ENCODE data around the gene SMIM21. TPM values are rescaled to one million over a fixed set of nuclear protein-coding genes. Genes with fewer than 3 reads are reported as not detected.
A peak's percentile ranks its signal among the peaks of the same experiment; 100 is the strongest.

Gene SMIM21
- total RNA-seq, 1 donor from 2014 or later = not detected

DNA sequence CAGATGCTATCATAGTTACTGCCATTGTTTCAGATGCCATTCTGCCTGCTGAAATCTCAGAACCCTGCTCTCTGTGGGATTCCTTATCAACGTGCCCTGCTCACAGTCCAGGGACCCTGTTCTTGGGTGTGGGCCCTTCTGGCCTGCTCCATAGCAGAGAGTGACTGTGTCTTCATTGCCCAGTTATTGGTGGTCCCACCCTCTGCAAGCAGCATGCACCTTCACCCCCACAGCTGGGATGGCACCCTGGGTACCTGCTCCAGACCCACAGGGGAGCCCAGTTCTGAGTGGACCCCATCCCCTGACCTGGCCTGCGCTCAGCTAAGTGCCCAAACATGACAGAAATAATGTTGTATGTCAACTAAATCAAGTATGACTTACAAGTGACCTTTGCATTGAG lies 36.6 kb downstream of the SMIM21 start:
- intact Hi-C loops (cut with micrococcal nuclease) = no loop called here
- Histone ChIP-seq H3K4me3 (peak overlapping the region; percentile 21), H3K27me3 (ENCODE audit: low read depth) (peaks cover 11% of the 10 kb centered on the region), H3K36me3 (no peaks in the 10 kb centered on the region), H3K27ac (replicated peaks) (no peak overlapping the region), H3K4me1 (peaks cover 12% of the 10 kb centered on the region), H3K9me3 (replicated peaks) (no peaks in the 10 kb centered on the region)
- no peak for DNase-seq
- TF ChIP-seq, protein P1, sequence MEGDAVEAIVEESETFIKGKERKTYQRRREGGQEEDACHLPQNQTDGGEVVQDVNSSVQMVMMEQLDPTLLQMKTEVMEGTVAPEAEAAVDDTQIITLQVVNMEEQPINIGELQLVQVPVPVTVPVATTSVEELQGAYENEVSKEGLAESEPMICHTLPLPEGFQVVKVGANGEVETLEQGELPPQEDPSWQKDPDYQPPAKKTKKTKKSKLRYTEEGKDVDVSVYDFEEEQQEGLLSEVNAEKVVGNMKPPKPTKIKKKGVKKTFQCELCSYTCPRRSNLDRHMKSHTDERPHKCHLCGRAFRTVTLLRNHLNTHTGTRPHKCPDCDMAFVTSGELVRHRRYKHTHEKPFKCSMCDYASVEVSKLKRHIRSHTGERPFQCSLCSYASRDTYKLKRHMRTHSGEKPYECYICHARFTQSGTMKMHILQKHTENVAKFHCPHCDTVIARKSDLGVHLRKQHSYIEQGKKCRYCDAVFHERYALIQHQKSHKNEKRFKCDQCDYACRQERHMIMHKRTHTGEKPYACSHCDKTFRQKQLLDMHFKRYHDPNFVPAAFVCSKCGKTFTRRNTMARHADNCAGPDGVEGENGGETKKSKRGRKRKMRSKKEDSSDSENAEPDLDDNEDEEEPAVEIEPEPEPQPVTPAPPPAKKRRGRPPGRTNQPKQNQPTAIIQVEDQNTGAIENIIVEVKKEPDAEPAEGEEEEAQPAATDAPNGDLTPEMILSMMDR (IDR thresholded peaks at IDR 0.05; ENCODE audit: borderline replicate concordance) = no peak

- Histone ChIP-seq H3K4me3 (no peak overlapping the region), H3K4me1 (no peaks in the 10 kb centered on the region), H3K9me3 (replicated peaks) (no peaks in the 10 kb centered on the region), H3K27me3 (ENCODE audit: low read depth) (peaks cover 16% of the 10 kb centered on the region), H3K36me3 (no peaks in the 10 kb centered on the region), H3K27ac (replicated peaks) (no peak overlapping the region)
- DNase-seq = no peak
- TF ChIP-seq, protein P1 (IDR thresholded peaks at IDR 0.05; ENCODE audit: borderline replicate concordance) = no peak
- intact Hi-C loops (cut with micrococcal nuclease) = no loop called here
Measured at GRCh38 chr18:75384144-75384543, 43.4 kb downstream of the SMIM21 start.

DNA sequence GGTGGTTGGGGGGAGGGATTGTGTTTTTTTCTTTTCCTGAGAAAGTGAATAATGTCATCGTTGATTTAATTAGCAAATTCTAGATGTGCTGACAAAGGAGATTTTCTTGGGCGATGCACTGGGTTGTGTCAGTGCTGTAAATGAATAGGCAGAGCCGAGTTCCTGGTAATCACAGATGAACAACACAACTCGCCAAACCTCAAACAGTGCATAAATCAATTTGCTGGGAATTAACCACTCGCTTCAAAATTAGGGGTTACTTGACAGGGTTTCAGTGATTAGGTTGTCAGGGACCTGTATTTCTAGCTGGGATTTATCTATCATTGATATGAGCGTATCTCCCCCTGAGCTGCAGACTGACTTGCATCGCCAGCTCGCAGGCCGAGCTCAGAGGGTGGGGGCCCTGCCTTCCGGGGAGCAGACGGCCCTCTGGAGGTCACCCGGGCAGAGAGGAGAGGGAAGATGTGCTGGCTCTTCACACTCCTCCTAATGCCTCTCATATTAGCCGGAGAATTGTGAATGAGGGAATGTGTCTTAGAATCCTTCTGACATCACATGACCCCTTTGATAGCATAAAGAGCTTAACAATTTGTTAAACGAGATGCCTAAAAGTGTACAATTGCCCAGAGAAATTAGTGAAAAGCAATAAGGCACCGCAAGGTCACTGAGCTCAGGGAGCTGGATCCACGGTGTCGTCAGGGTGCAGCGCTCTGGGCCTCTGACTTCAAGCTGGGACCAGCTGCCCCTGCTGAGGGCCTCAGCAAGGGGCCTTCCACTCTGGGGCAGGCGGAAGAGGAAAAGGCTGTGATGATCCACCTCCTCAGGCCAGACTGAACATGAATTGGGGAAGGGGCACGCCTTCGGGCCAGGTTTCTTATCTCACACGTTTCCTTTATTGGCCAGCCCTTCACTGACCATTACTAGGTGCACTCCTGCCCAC lies 48.9 kb downstream of the SMIM21 start:
- TF ChIP-seq, protein P1 (IDR thresholded peaks at IDR 0.05; ENCODE audit: borderline replicate concordance) = no peak
- Histone ChIP-seq H3K9me3 (replicated peaks) (no peaks in the 10 kb centered on the region), H3K27me3 (ENCODE audit: low read depth) (no peaks in the 10 kb centered on the region), H3K27ac (replicated peaks) (no peak overlapping the region), H3K36me3 (no peaks in the 10 kb centered on the region), H3K4me3 (no peak overlapping the region), H3K4me1 (no peaks in the 10 kb centered on the region)
- DNase-seq = no peak
- intact Hi-C loops (cut with micrococcal nuclease) = no loop called here

GRCh38 chr18:75377926-75378325 lies 49.6 kb downstream of the SMIM21 start:
- intact Hi-C loops (cut with micrococcal nuclease) = no loop called here

GRCh38 chr18:75377258-75377657 lies 50.2 kb downstream of the SMIM21 start:
- no peaks in the 10 kb centered on the region for H3K4me1 ChIP-seq
- DNase-seq = no peak
- H3K9me3 ChIP-seq (replicated peaks) = no peaks in the 10 kb centered on the region
- no peak overlapping the region for H3K27ac ChIP-seq (replicated peaks)
- H3K4me3 ChIP-seq = no peak overlapping the region
- no peaks in the 10 kb centered on the region for H3K36me3 ChIP-seq
- TF ChIP-seq, protein P1 (IDR thresholded peaks at IDR 0.05; ENCODE audit: borderline replicate concordance) = no peak
- intact Hi-C loops (cut with micrococcal nuclease) = no loop called here
- H3K27me3 ChIP-seq (ENCODE audit: low read depth) = no peaks in the 10 kb centered on the region

More at GRCh38 chr18:75377926-75378325, 49.6 kb downstream of the SMIM21 start:
- H3K4me1 ChIP-seq = no peaks in the 10 kb centered on the region
- no peak for DNase-seq
- no peak overlapping the region for H3K4me3 ChIP-seq
- H3K27me3 ChIP-seq (ENCODE audit: low read depth) = no peaks in the 10 kb centered on the region
- TF ChIP-seq, protein P1 (IDR thresholded peaks at IDR 0.05; ENCODE audit: borderline replicate concordance) = no peak
- no peaks in the 10 kb centered on the region for H3K9me3 ChIP-seq (replicated peaks)
- no peak overlapping the region for H3K27ac ChIP-seq (replicated peaks)
- H3K36me3 ChIP-seq = no peaks in the 10 kb centered on the region
